GM21390 (cell line): Measurements from ENCODE around the gene BOLA2B.
"Not testable (repeated sequence)": the region's sequence is repeated elsewhere in the genome, so short reads cannot be mapped to it uniquely, and the experiment has no call there.

Experiments
- ATAC-seq: cut with Tn5 transposase; IDR thresholded peaks from one replicate; pipeline ENCODE4 v1.9.1; 2021; ENCODE audit not compliant: unreplicated experiment

Gene BOLA2B

GRCh38 chr16:30193615-30194014, at the start of gene BOLA2B, which contains the start of gene SLX1A:
Gene BOLA2B, minus strand, starts transcription at chr16:30193666. Its CDS starts 71 bp downstream, at chr16:30193595.
Gene SLX1A, plus strand, starts transcription at chr16:30193875. Its CDS starts 210 bp downstream, at chr16:30194085.
- peak; percentile 81 for ATAC-seq

DNA sequence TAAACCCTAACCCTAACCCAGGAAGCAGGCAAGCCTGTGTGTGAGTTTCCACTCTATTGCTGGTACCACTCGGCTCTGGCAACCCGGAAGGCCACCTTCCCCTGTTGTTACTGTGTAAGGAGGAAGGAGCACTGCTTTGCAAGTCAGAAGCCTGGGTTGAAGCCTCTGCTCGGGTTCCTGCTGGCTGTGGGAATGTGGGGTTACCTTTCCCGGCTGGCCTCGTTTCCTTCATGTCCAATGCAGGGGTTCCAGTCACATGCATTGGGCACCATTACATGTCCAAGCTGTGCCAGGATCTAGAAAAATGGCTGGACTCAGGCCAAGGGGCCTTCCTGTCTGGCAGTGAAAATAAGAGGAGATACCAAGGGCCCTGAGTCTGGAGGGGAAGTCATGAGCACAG, 23.6 kb upstream of the BOLA2B start:
- not testable (repeated sequence) for ATAC-seq

DNA sequence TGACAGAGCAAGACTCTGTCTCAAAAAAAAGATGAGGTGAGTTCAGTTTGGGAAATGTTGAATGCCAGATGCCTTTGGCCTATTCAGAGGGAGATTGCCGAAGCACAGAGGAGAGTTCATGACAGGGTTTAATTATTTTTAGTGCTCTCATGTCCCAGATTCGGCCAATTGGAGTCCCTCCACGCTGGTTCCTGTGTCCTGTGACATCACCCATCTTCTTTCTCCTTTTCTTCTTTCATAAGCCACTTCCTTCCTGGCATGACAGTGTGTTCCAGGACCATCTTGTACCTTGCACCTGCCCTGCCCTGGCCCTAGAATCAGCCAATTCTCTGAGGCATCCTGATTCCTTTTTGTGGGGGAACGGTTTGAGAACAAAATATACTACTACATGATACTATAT, 17.9 kb upstream of the BOLA2B start:
- ATAC-seq = not testable (repeated sequence)

DNA sequence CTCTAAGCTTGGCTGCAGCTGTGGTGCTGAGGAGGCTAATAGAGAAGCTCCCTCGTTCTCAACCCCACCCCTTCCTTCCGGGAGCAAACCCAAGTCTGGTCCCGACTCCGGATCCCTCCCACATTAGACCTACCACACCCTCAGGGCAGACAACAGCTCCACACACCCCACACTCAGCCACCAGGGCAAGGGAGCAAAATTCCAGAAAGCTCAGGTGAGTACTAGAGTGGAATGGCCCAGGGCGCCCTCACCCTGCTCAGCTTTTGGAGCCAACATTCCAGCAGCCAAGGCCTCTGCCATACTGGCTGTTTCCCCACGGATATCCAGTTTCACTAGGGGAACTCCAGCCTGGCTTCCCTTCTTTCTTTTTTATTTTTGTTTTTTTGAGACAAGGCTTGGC, 15.6 kb upstream of the BOLA2B start:
- ATAC-seq = not testable (repeated sequence)

- not testable (repeated sequence) for ATAC-seq
Measured at GRCh38 chr16:30207063-30207704, 13.7 kb upstream of the BOLA2B start.

- not testable (repeated sequence) for ATAC-seq
Measured at GRCh38 chr16:30206252-30206651, 12.8 kb upstream of the BOLA2B start.

DNA sequence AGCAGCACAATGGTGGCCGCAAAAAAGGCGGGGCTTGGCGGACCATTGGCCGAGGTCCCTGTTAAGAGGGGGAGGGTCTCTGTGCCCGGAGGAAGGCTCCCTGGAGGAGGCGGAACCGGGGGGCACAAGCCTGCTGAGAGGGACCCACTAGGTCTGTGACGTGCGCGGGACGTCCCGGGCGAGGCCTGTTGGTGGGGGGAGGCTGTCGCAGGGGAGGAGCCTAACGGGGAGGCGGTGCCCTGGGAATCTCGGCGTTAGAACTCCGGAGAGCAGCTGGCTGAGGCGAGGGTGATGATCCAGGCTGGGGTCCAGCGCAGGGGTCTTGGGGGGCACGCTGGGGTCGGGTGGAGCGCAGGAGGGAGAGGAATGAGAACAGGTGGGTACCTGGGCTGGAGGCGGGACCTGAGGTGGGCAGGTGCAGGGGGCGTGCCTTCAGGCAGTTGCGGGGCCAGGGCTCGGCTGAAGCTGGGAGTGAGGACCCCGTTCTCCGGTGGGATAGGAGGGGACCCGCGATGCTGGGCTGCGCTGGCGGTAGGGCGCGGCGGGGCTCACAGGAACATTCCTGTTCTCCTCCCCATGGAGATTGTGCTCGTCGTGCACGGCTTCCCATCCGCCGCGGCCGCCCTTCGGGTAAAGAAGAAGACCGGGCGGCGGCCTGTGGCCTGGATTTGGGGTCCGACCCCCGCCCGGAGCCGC, 12.2 kb upstream of the BOLA2B start:
- ATAC-seq = not testable (repeated sequence)

DNA sequence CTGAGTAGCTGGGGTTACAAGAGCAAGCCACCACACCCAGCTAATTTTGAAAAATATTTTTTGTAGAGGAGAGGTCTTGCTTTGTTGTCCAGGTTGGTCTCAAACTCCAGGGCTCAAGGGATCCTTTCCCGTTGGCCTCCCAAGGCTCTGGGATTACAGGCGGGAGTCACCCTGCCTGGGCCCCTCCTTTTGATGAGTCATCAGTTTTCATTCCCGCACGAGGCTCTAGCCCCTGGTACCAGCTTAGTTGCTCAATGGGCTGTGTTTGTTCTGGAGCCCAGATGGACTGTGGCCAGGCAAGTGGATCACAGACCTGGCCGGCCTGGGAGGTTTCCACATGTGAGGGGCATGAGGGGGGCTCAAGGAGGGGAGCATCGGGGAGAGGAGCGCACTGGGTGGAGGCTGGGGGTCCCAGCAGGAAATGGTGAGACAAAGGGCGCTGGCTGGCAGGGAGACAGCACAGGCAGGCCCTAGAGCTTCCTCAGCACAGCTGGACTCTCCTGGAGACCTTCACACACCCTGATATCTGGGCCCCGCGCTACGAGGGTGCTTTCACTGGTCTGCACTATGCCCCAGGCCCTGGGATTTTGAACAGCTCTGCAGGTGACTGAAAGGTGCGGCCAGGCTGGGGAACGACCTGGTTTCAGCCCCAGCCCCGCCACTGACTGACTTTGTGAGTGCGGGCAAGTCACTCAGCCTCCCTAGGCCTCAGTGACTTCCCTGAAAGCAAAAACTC, 6.3 kb upstream of the BOLA2B start:
- not testable (repeated sequence) for ATAC-seq

DNA sequence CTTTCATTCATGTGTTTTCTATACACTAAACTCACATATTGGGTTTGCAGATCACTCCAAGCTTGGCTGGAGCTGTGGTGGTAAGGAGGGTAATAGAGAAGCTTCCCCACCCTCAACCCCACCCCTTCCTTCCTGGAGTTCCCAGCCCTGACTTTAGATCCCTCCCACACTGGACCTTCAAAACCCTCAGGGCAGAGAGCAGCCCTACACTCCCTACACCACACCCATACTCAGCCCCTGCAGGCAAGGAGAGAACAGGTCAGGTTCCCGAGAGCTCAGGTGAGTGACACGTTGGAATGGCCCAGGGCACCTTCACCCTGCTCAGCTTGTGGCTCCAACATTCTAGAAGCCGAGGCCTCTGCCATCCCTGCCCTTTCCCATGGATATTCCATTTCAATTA, 5.6 kb upstream of the BOLA2B start, which contains the start of gene SULT1A3:
TSS of gene SULT1A3 (plus strand) at position 207 of the 400 bp plus-strand sequence. CDS start 1,474 bp downstream, outside the sequence.
- not testable (repeated sequence) for ATAC-seq

- ATAC-seq = not testable (repeated sequence)
Measured at GRCh38 chr16:30197001-30197400, 3.5 kb upstream of the BOLA2B start.

DNA sequence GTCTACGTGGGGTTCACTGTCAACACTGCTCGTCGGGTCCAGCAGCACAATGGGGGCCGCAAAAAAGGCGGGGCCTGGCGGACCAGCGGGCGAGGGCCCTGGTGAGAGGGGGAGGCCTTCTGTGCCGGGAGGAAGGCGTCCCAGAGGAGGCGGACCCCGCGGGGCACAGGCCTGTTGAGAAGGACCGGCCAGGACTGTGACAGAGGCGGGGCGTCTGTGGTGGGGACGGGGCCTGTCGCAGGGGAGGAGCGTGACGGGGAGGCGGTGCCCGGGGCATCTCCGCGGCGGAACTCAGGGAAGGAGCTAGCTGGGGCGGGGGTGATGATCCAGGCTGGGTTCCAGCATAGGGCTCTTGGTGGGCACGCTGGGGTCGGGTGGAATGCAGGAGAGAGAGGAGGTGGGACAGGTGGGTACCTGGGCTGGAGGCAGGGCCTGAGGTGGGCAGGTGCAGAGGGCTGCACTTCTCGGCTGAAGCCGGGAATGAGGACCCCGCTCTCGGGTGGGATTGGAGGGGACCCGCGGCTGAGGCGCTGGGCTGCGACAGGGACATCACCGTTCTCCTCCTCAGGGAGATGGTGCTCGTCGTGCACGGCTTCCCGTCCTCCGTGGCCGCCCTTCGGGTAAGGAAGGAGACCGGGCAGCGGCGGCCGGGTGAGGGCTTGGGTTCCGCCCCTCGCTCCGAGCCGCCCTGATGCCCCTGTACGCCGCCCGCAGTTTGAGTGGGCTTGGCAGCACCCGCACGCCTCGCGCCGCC, 883 bp upstream of the BOLA2B start:
- peak; percentile 59 for ATAC-seq

DNA sequence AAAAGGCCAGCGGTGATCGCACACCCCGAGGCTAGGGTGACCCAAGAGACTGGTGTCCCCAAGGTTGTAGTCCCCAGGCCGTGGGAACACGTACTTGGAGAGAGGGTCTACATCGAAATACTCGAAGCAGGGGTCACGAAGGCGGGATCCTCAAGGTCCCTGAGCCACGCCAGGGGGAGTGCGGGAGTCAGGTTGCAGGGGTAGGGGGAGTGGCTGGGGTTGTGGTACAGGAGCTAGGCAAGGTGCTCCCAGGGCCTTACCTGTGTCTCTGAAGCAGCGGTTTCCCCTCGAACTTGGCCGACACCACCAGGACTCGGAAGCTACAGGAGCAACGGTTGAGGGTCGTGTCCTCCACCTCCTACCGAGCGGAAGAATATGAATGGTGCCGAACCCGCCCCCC, 368 bp downstream of the BOLA2B start:
- peak; percentile 1 for ATAC-seq

DNA sequence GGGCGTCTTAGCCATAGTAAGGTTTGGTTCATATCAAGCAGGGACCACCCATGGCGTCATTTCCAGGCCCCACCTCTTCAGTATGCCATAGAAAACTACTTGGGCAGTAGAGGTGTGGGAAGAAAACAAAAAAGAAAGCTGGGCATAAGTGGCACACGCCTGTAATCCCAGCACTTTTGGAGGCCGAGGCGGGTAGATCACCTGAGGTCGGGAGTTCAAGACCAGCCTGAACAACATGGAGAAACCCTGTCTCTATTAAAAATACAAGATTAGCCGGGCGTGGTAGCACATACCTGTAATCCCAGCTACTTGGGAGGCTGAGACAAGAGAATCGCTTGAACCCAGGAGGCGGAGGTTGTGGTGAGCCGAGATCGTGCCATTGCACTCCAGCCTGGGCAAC, 2.3 kb downstream of the BOLA2B start:
- not testable (repeated sequence) for ATAC-seq

DNA sequence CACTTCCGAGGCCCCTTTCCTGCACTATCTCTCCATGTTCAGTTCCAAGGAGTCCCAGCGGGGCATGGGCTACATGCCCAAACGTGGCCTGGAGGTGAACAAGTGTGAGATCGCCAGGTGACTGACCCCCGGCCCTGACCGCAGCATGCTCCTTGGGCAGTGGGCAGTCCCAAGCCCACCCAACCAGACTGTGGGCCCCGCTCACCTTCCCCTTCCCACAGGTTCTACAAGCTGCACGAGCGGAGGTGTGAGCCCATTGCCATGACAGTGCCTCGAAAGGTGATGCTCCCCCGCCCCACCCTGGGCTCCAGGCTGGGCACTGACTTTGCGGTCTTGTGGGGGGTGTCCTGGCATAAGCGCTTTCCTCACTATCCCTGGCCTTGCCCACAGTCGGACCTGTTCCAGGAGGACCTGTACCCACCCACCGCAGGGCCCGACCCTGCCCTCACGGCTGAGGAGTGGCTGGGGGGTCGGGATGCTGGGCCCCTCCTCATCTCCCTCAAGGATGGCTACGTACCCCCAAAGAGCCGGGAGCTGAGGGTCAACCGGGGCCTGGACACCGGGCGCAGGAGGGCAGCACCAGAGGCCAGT, 5.4 kb downstream of the BOLA2B start:
- no peak for ATAC-seq

DNA sequence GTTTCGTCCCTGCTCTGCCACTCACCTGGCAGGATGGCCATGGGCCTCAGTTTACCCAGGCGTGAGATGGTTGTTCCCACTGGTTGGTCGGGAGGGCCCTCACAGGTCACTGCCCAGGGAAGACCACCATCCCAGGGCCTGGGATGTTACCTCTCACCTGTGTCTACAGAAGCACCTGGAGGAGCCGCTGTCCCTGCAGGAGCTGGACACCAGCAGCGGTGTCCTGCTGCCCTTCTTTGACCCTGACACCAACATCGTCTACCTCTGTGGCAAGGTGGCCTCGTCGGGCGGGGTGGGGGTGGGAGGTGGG, 6.0 kb downstream of the BOLA2B start:
- ATAC-seq = no peak

- no peak for ATAC-seq
Measured at GRCh38 chr16:30186782-30187555, 6.5 kb downstream of the BOLA2B start.

DNA sequence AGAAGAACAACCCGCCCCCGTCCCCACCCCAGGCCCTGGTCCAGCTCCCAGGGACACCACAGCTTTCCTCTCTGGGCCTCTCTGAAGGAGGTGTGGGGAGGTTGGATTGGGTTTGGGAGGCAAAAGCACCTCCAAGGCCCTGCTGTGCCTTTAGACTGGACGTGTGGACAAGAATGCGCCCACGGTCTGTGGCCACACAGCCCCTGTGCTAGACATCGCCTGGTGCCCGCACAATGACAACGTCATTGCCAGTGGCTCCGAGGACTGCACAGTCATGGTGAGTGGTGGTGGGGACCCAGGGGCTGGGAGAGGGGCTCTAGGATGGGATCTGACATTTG, 7.1 kb downstream of the BOLA2B start:
- no peak for ATAC-seq

- peak; percentile 36 for ATAC-seq
Measured at GRCh38 chr16:30185683-30186421, 7.6 kb downstream of the BOLA2B start.
